Fibroblast of pulmonary artery (primary cell): Measurements from ENCODE around the gene LCN1.
A peak's percentile ranks its signal among the peaks of the same experiment; 100 is the strongest.

ENCODE experiments used
- DNase-seq: peaks from one replicate; pipeline ENCODE4 v3.0.0-alpha.2; 2010; ENCODE audit warnings: low read depth
- H3K4me3 ChIP-seq: replicated peaks from 2 replicates; pipeline ENCODE4 v1.5.1; 2011; ENCODE audit warnings: low read depth, mild to moderate bottlenecking, control low read depth, low read length, moderate library complexity
- CTCF ChIP-seq: IDR thresholded peaks from 2 replicates; pipeline ENCODE4 v1.5.1; 2011; ENCODE audit warnings: mild to moderate bottlenecking, control low read depth, low read length, inconsistent platforms; ENCODE audit errors: missing control alignments

Gene LCN1

GRCh38 chr9:135519179-135519971 lies 1.9 kb upstream of the LCN1 start:
- no peak for DNase-seq
- TF ChIP-seq CTCF: no peak

GRCh38 chr9:135521608-135522095 lies 412 bp downstream of the LCN1 start:
- DNase-seq: no peak
- H3K4me3 ChIP-seq: no peak overlapping the region
- no peak for TF ChIP-seq CTCF

More at GRCh38 chr9:135519179-135519971, 1.9 kb upstream of the LCN1 start:
- no peak overlapping the region for H3K4me3 ChIP-seq

- no peak for DNase-seq
- no peak for TF ChIP-seq CTCF
- H3K4me3 ChIP-seq: no peak overlapping the region
Observed at GRCh38 chr9:135522137-135522877, 1.1 kb downstream of the LCN1 start.

- H3K4me3 ChIP-seq: no peak overlapping the region
- DNase-seq: no peak
- no peak for TF ChIP-seq CTCF
Observed at GRCh38 chr9:135522931-135523330, 1.7 kb downstream of the LCN1 start.

GRCh38 chr9:135523521-135524129 lies 2.4 kb downstream of the LCN1 start:
- DNase-seq: no peak
- no peak overlapping the region for H3K4me3 ChIP-seq
- no peak for TF ChIP-seq CTCF

GRCh38 chr9:135524130-135524861 lies 3.1 kb downstream of the LCN1 start:
- no peak overlapping the region for H3K4me3 ChIP-seq
- TF ChIP-seq CTCF: no peak
- DNase-seq: peak; percentile 47
